GM19351 (cell line): Measurements from ENCODE around the gene IGSF3.

ENCODE experiments used
- ATAC-seq: cut with Tn5 transposase; IDR thresholded peaks from one replicate; pipeline ENCODE4 v1.9.1; 2021; ENCODE audit warnings: mild to moderate bottlenecking, moderate library complexity; ENCODE audit not compliant: unreplicated experiment

Gene IGSF3

GRCh38 chr1:116667575-116668105, at the start of gene IGSF3:
TSS of gene IGSF3 (minus strand) at chr1:116667733. CDS start at chr1:116666326, 1,407 bp downstream.
- peak; percentile 66 for ATAC-seq

- ATAC-seq = no peak
These were observed 49.8 kb upstream of the IGSF3 start for GRCh38 chr1:116717318-116717717.

GRCh38 chr1:116716391-116716790, 48.9 kb upstream of the IGSF3 start:
- no peak for ATAC-seq

- no peak for ATAC-seq
These were observed 45.9 kb upstream of the IGSF3 start for GRCh38 chr1:116713474-116713873.

- ATAC-seq = no peak
These were observed 45.0 kb upstream of the IGSF3 start for GRCh38 chr1:116712510-116712909.

DNA sequence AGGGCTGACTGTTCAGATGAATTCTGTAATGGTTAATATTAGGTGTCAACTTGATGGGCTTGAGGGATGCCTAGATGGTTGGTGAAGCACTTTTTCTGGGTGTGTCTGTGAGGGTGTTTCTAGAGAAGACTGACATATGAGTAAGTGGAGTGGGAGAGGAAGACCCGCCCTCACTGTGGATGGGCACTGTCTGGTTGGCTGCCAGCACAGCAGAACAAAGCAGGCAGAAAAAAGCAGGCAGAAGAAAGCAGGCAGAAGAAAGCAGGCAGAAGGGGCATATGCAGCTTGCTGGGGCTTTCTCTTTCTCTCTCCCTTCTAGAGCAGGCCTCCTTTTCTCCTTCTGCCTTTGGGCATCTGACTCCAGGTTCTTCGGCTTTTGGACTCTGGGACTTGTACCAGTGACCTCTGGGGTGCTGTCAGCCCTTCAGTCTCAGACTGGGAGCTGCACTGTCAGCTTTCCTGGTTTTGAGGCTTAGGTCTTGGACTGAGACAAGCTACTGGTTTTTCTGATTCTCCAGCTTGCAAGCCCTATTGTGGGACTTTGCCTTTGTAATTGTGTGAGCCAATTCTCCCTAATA, 43.8 kb upstream of the IGSF3 start:
- ATAC-seq = no peak

- ATAC-seq = no peak
These were observed 43.1 kb upstream of the IGSF3 start for GRCh38 chr1:116710420-116711262.

DNA sequence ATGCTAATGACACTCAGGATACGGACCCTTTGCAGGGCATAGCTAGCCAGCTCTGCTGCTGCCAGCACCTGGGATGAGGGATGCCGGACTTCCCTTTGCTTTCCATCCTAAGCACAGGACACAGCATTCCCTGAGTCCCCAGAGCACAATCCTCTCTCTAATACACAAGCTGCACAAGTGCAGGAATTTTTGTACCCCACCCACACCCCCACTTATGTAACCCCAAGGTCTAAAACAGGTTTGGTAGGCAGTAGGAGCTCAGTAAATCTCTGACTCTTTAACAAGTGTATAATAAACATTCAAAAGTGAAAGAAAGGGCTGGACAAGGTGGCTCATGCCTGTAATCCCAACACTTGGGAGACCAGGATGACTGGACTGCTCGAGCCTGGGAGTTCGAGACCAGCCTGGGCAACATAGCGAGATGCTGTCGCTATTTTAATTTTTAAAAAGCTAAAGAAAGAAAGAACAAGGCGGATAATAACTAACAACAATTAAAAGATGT, 42.2 kb upstream of the IGSF3 start:
- no peak for ATAC-seq

- no peak for ATAC-seq
These were observed 40.8 kb upstream of the IGSF3 start for GRCh38 chr1:116708255-116708900.

DNA sequence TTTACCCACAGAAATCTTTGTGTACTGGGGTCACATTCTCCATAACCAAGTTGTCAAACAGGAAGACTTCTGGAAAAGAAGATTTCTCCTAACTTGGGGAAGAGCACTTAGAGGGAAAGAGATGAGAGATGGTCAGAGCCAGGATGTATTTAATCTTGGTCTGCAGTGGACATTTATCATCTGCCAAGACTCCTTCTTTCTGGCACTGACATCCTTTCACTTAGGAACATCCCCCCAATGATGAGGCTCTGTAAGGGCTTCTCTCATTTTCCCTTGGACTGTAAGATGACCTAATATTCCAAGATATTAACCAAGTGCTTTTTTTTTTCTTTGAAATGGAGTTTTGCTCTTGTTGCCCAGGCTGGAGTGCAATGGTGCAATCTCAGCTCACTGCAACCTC, 39.3 kb upstream of the IGSF3 start:
- no peak for ATAC-seq

- ATAC-seq = no peak
These were observed 38.6 kb upstream of the IGSF3 start for GRCh38 chr1:116706123-116706522.

GRCh38 chr1:116704278-116704677, 36.7 kb upstream of the IGSF3 start:
- ATAC-seq = no peak

DNA sequence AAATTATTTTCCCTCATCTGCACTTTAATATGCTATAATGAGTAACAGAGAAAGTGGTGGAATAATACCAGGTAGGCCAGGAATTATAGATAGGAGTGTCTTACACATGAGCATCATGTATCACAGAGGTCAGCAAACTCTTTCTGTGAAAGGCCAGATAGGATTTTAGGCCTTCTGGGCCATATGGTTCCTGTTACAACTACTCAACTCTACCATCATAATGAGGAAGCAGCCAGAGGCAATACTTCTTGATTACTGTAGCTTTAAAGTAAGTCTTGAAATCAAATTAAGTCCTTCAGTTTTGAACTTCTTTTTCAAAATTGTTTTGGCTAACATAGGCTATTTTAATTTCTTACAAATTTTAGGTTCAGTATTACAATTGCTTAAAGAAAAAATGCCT, 32.1 kb upstream of the IGSF3 start:
- no peak for ATAC-seq

DNA sequence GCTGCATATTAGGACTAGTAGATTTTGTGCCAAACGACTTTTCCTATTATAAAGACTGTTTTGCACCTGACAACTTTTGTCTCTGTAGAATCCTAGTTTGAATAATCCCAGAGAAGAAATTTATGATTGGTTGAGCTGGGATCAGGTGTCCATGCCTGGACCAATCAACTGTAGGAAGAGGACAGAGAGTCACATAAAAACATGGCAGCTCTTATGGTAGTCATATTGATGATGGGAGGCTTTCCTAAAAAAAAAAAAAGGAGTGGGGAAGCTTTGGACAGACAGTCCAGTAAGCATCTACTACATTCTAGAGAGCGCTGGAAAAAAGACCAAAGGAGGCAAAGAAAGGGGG, 30.7 kb upstream of the IGSF3 start:
- ATAC-seq = no peak

DNA sequence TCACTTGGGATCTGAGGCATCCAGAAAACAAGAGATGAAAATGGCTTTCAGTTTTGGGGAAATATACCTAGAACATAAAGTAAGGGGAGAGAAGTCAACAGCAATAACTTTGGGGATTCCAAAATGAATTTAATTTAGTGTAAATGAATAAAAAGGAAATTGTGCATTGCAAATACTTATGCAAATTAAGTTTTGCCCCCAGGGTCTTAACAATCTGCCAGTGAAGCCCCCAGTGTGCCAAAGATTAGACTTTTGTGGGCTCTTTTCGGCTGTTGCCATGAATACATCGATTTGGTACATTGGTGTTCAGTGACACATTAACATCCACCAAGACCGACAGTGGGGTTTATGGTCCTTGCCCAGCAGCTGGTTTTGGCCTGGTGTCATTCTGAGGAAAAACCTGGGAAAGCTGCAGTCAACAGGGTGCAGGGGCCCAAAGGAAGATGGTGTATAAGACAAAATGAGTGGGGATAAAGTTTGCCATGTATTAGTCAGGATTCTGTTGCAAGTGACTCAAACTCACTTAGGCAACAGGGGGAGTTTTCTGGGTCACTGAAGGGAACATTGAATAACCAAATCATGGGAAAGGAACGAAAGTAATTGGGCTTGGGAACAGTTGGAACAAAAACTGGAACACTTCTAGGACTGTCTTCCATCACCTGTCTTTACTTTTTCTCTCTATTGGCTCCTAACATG, 30.2 kb upstream of the IGSF3 start:
- no peak for ATAC-seq

GRCh38 chr1:116694524-116694923, 27.0 kb upstream of the IGSF3 start:
- ATAC-seq = no peak

- no peak for ATAC-seq
These were observed 26.4 kb upstream of the IGSF3 start for GRCh38 chr1:116693759-116694480.

DNA sequence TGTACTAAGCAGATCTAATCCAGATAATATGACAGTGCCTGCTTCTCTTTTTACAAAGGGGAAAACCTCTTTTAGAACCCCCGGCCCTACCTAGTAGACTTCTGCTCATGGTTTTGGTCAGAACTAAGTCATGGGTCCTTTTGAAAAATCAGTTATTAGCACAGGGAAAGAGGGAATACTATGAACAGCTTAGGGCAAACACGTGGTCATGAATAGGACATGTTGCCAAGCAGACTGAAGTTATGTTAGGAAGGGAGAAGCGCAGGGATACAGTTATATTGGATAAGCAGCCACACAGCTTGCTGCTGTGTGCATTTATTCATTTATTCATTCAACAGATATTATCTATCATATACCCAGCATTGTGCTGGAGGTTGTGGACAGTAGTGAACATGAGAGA, 25.3 kb upstream of the IGSF3 start:
- ATAC-seq = no peak

- no peak for ATAC-seq
These were observed 23.4 kb upstream of the IGSF3 start for GRCh38 chr1:116690849-116691406.

DNA sequence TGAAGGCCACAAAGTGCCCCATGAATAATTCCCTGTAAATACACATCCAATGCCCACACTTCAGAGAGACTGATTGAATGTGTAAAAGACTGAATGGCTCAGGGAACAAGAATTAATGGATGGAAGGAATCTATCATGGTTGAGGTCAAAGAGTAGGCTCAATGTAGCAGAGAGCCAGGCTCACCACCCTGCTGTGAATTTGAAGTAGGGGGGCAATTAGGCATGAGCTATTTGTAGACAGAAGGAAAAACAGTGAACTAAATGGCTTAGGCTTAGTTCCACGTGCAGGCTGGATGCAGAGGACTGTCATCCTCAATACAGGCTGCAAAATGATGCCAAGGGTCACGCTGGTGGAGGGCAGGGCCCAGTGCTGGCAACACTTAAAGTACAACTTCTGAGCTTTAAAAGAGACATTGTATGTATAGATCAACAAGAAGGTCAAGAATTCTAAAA, 22.9 kb upstream of the IGSF3 start:
- ATAC-seq = no peak
